Epithelial cell of prostate (primary cell): ENCODE data around the gene ZFYVE28.

Source experiments
- DNase-seq: peaks from one replicate; pipeline ENCODE4 v3.0.0-alpha.2; 2011; ENCODE audit warnings: low read depth, low spot score
- H3K27ac ChIP-seq: fragments of 450-650 bp; 2 replicates; pipeline ENCODE4 v1.5.1; 2017; ENCODE audit warnings: mild to moderate bottlenecking

The ZFYVE28 gene

GRCh38 chr4:2448589-2448988, 30.1 kb upstream of the ZFYVE28 start:
- DNase-seq: no peak
- H3K27ac ChIP-seq: no peak overlapping the region

- no peak for DNase-seq
- no peak overlapping the region for H3K27ac ChIP-seq
Observed at GRCh38 chr4:2446656-2447564, 28.5 kb upstream of the ZFYVE28 start.

- no peak for DNase-seq
- no peak overlapping the region for H3K27ac ChIP-seq
Observed at GRCh38 chr4:2445571-2445970, 27.1 kb upstream of the ZFYVE28 start.

- H3K27ac ChIP-seq: no peak overlapping the region
- no peak for DNase-seq
Observed at GRCh38 chr4:2445130-2445529, 26.7 kb upstream of the ZFYVE28 start.

GRCh38 chr4:2443956-2444740, 25.7 kb upstream of the ZFYVE28 start:
- H3K27ac ChIP-seq: no peak overlapping the region
- no peak for DNase-seq

- no peak for DNase-seq
Observed at GRCh38 chr4:2443061-2443730, 24.8 kb upstream of the ZFYVE28 start.

GRCh38 chr4:2442175-2442993, 23.9 kb upstream of the ZFYVE28 start:
- H3K27ac ChIP-seq: no peak overlapping the region
- DNase-seq: no peak

More at GRCh38 chr4:2443061-2443730, 24.8 kb upstream of the ZFYVE28 start:
- no peak overlapping the region for H3K27ac ChIP-seq

GRCh38 chr4:2441393-2442174, 23.1 kb upstream of the ZFYVE28 start:
- no peak overlapping the region for H3K27ac ChIP-seq
- DNase-seq: no peak

- no peak for DNase-seq
- no peak overlapping the region for H3K27ac ChIP-seq
Observed at GRCh38 chr4:2438822-2439718, 20.6 kb upstream of the ZFYVE28 start.

- no peak for DNase-seq
- H3K27ac ChIP-seq: no peak overlapping the region
Observed at GRCh38 chr4:2437475-2438215, 19.2 kb upstream of the ZFYVE28 start.

GRCh38 chr4:2436761-2437474, 18.5 kb upstream of the ZFYVE28 start:
- H3K27ac ChIP-seq: no peak overlapping the region

GRCh38 chr4:2436301-2436700, 17.9 kb upstream of the ZFYVE28 start:
- no peak for DNase-seq
- no peak overlapping the region for H3K27ac ChIP-seq

More at GRCh38 chr4:2436761-2437474, 18.5 kb upstream of the ZFYVE28 start:
- DNase-seq: no peak

GRCh38 chr4:2434420-2434819, 16.0 kb upstream of the ZFYVE28 start:
- DNase-seq: no peak

GRCh38 chr4:2433609-2434350, 15.3 kb upstream of the ZFYVE28 start:
- no peak overlapping the region for H3K27ac ChIP-seq
- no peak for DNase-seq

More at GRCh38 chr4:2434420-2434819, 16.0 kb upstream of the ZFYVE28 start:
- no peak overlapping the region for H3K27ac ChIP-seq

GRCh38 chr4:2432991-2433530, 14.6 kb upstream of the ZFYVE28 start:
- DNase-seq: no peak
- H3K27ac ChIP-seq: no peak overlapping the region

- no peak for DNase-seq
- no peak overlapping the region for H3K27ac ChIP-seq
Observed at GRCh38 chr4:2432004-2432403, 13.6 kb upstream of the ZFYVE28 start.
